ENCODE measurements around the gene FBXO2.

Gene FBXO2

GRCh38 chr1:11681071-11681771 is 27.0 kb upstream of the FBXO2 start, which contains the start of gene MAD2L2:
MAD2L2 (minus strand) TSS chr1:11681148; CDS start chr1:11680601, 547 bp downstream.
- DNase-seq, result peak; percentile 95

GRCh38 chr1:11680270-11681070 is 26.2 kb upstream of the FBXO2 start:
- DNase-seq, result peak; percentile 61

GRCh38 chr1:11678442-11678841 is 24.2 kb upstream of the FBXO2 start:
- DNase-seq, result no peak

GRCh38 chr1:11676386-11677103 is 22.3 kb upstream of the FBXO2 start:
- DNase-seq, result no peak

GRCh38 chr1:11675325-11675724 is 21.1 kb upstream of the FBXO2 start:
- DNase-seq, result no peak

- no peak for DNase-seq
Observed at GRCh38 chr1:11674488-11674887, 20.3 kb upstream of the FBXO2 start.

GRCh38 chr1:11673089-11673769 is 19.0 kb upstream of the FBXO2 start:
- no peak for DNase-seq

GRCh38 chr1:11671544-11672286 is 17.5 kb upstream of the FBXO2 start:
- DNase-seq, result no peak

GRCh38 chr1:11671205-11671543 is 16.9 kb upstream of the FBXO2 start:
- no peak for DNase-seq

- DNase-seq, result no peak
Observed at GRCh38 chr1:11670747-11671146, 16.5 kb upstream of the FBXO2 start.

- DNase-seq, result no peak
Observed at GRCh38 chr1:11668516-11668915, 14.3 kb upstream of the FBXO2 start.

GRCh38 chr1:11664336-11665065 is 10.3 kb upstream of the FBXO2 start:
- DNase-seq, result peak; percentile 80

- DNase-seq, result no peak
Observed at GRCh38 chr1:11661103-11661502, 6.9 kb upstream of the FBXO2 start.

GRCh38 chr1:11659748-11660147 is 5.5 kb upstream of the FBXO2 start:
- no peak for DNase-seq

GRCh38 chr1:11658542-11658941 is 4.3 kb upstream of the FBXO2 start:
- no peak for DNase-seq

- DNase-seq, result no peak
Observed at GRCh38 chr1:11657654-11658053, 3.4 kb upstream of the FBXO2 start.

GRCh38 chr1:11654939-11655808 is 945 bp upstream of the FBXO2 start:
- no peak for DNase-seq

- DNase-seq, result no peak
Observed at GRCh38 chr1:11653861-11654136, 430 bp downstream of the FBXO2 start.

GRCh38 chr1:11653101-11653860 is 948 bp downstream of the FBXO2 start:
- DNase-seq, result no peak

- no peak for DNase-seq
Observed at GRCh38 chr1:11652203-11652780, 1.9 kb downstream of the FBXO2 start.

Data from OCI-M1 (cell line).